Type B pancreatic cell (in vitro differentiated cells): ENCODE measurements around the gene MSH3. TPM values are rescaled to one million over a fixed set of nuclear protein-coding genes. Genes with fewer than 3 reads are reported as not detected.

ENCODE experiments used
- DNase-seq: peaks from one replicate; pipeline ENCODE4 v3.0.0; 2021; ENCODE audit warnings: mixed read lengths; ENCODE audit not compliant: unreplicated experiment; ENCODE audit errors: extremely low spot score
- H3K27ac Mint-ChIP-seq: 2 replicates; pipeline ENCODE4 v1.8.0; 2021; ENCODE audit warnings: mild to moderate bottlenecking, mixed read lengths
- H3K27me3 Mint-ChIP-seq: 2 replicates; pipeline ENCODE4 v1.8.0; 2021; ENCODE audit warnings: mixed read lengths
- H3K36me3 Mint-ChIP-seq: 2 replicates; pipeline ENCODE4 v1.8.0; 2021; ENCODE audit warnings: mixed read lengths
- H3K4me1 Mint-ChIP-seq: one replicate; pipeline ENCODE4 v1.8.0; 2021; ENCODE audit warnings: mixed read lengths; ENCODE audit not compliant: unreplicated experiment
- H3K4me3 Mint-ChIP-seq: 2 replicates; pipeline ENCODE4 v1.8.0; 2021; ENCODE audit warnings: mild to moderate bottlenecking, mixed read lengths
- H3K9me3 Mint-ChIP-seq: 2 replicates; pipeline ENCODE4 v1.8.0; 2021; ENCODE audit warnings: mixed read lengths
- CTCF ChIP-seq: fragments of 200-600 bp; sonication (generic); conservative IDR thresholded peaks from 2 replicates; pipeline ENCODE4 v1.5.0; 2021; ENCODE audit warnings: antibody characterized with exemption, mild to moderate bottlenecking
- total RNA-seq: library from RNA; stranded (reverse); gene quantifications from 2 replicates; pipeline ENCODE4 v1.2.1, GENCODE V29; 2021; ENCODE audit warnings: low replicate concordance

Gene MSH3
- total RNA-seq, 1 donor from 2014 or later: 13.9 TPM

GRCh38 chr5:80668016-80668969 lies 13.8 kb downstream of the MSH3 start:
- Mint-ChIP-seq H3K27ac (no peak overlapping the region), H3K27me3 (no peaks in the 10 kb centered on the region), H3K36me3 (peaks cover 19% of the 10 kb centered on the region), H3K4me1 (no peaks in the 10 kb centered on the region), H3K9me3 (no peaks in the 10 kb centered on the region), H3K4me3 (no peak overlapping the region)
- no peak for TF ChIP-seq CTCF
- no peak for DNase-seq

DNA sequence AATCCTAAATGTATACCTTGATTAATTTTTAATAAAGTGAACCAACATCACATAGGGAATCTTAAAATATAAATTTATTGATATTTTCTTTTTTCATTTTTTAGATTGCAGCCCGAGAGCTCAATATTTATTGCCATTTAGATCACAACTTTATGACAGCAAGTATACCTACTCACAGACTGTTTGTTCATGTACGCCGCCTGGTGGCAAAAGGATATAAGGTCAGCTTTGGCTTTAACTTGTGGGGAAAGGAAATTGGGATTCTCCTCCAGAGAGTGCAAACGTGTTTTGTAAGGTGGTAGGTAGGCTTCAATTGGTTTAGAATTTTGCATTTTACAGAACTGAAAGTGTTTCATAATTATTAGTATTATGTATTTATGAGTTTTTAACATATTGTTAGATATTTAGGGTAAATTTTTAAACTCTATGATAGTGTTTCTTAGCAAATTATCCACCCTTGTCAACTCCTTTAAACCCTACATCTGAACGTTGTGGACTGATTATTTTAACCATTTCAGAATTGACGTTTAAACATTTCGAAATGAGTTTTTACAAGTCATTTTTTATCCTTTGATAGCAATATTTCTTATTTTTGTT lies 17.8 kb downstream of the MSH3 start:
- H3K27me3 Mint-ChIP-seq: no peaks in the 10 kb centered on the region
- peaks cover 20% of the 10 kb centered on the region for H3K36me3 Mint-ChIP-seq
- H3K4me3 Mint-ChIP-seq: no peak overlapping the region
- TF ChIP-seq CTCF: peak; percentile 92
- H3K9me3 Mint-ChIP-seq: no peaks in the 10 kb centered on the region
- DNase-seq: no peak
- no peaks in the 10 kb centered on the region for H3K4me1 Mint-ChIP-seq
- no peak overlapping the region for H3K27ac Mint-ChIP-seq

DNA sequence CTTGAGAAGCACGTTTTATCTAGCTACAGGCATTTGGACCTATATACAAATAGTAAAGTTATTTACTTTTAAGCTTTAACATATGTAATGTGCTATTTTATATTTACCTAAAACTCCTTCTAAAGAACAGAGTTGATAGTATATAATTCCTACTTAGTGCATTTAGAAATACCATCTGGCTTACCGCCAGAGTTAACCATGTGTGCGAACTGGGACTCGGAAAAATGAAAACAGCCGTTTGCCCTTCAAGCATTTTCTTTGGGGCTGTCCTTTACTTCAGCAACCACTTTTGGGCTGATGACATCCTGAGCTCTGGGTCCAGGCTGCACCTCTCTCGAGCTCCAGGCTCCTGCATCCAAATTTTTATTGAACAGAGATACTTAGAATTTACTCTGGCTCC lies 22.3 kb downstream of the MSH3 start:
- no peak overlapping the region for H3K4me3 Mint-ChIP-seq
- H3K27me3 Mint-ChIP-seq: no peaks in the 10 kb centered on the region
- H3K36me3 Mint-ChIP-seq: peaks cover 27% of the 10 kb centered on the region
- DNase-seq: no peak
- no peak for TF ChIP-seq CTCF
- H3K9me3 Mint-ChIP-seq: no peaks in the 10 kb centered on the region
- H3K27ac Mint-ChIP-seq: no peak overlapping the region
- H3K4me1 Mint-ChIP-seq: no peaks in the 10 kb centered on the region

DNA sequence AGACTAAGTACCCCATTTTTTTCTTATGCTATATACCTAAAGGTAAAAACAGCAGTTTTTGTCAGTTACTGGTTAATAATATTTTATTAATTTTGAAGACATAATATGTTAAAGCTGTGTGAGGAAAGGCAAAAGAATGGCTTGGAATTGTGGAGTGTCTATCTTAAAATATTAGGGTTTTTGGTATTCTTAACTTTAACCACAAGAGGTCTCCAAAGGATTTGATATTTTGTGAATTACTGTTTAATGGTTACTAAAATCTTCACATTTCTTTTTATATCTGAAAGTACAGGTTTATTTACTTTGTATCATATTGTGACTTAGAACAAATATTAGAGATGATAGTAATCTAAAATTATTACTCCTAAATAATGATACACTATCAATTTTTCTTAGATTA lies 32.3 kb downstream of the MSH3 start:
- DNase-seq: no peak
- Mint-ChIP-seq H3K27me3 (no peaks in the 10 kb centered on the region), H3K36me3 (peaks cover 22% of the 10 kb centered on the region), H3K27ac (no peak overlapping the region), H3K4me1 (no peaks in the 10 kb centered on the region), H3K9me3 (no peaks in the 10 kb centered on the region), H3K4me3 (no peak overlapping the region)
- TF ChIP-seq CTCF: peak; percentile 76

DNA sequence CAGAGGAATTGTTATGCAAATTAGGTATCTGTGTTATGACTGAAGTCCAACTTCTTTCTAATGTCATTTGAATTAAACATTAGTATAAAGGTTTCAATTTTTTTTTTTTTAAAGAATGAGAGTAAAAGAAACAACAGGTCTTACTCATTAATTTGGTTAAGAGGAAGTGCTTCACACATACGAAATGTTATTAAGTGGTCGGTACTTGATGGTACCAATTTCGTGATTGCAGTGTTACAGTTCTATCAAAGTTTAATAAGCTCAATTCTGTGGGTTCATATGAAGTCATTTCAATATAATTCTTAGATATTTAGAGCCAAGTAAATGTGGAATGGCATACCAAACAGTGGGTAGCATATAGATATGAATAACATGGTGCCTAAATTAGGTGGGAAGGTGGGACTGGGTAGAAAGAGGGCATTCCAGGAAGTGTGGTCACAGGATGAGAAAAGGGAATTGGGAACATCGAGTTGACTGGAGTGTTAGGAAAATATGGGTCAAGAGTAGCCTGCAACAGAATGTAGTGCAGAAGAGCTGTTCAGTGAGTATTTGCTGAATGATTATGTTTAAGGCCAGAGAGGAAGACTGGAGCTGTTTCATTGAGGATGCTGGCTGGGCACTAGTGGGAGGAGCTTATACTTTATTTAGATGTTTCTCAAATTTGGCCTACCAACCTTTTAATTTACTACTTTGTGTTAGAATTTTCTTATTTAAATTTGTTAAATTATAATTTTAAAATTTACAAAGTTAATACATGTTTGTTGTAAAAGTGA lies 34.4 kb downstream of the MSH3 start:
- H3K36me3 Mint-ChIP-seq: peaks cover 11% of the 10 kb centered on the region
- H3K4me3 Mint-ChIP-seq: no peak overlapping the region
- no peak for DNase-seq
- no peaks in the 10 kb centered on the region for H3K9me3 Mint-ChIP-seq
- H3K27me3 Mint-ChIP-seq: no peaks in the 10 kb centered on the region
- no peak overlapping the region for H3K27ac Mint-ChIP-seq
- no peak for TF ChIP-seq CTCF
- H3K4me1 Mint-ChIP-seq: no peaks in the 10 kb centered on the region
